ENCODE results near the gene REN. TPM values are rescaled to one million over a fixed set of nuclear protein-coding genes. Genes with fewer than 3 reads are reported as not detected.

REN gene
- total and polyA plus RNA-seq, 2 of the 8 experiments (the other 6 are each of a cell fraction or from before 2014, with no cell fraction given) = 0.05 TPM; not detected in 1

GRCh38 chr1:204171751-204172178, 5.6 kb upstream of the REN start:
- Histone ChIP-seq H3K9me3 (ENCODE audit: insufficient read depth in 2 of 2, low read depth in 1 of 2, low read length in 1 of 2) (peaks cover 18 to 25% of the 10 kb centered on the region in 2 experiments), H4K91ac (replicated peaks; ENCODE audit: insufficient read length, low read length) (no peak overlapping the region), H2AK5ac (ENCODE audit: low read depth, low read length) (no peak overlapping the region), H3K9ac (replicated peaks in 1 of 4; ENCODE audit: extremely low read depth in 1 of 4, low read depth in 3 of 4, low read length in 3 of 4) (no peak overlapping the region), H4K8ac (ENCODE audit: extremely low read depth, insufficient read depth, low read length) (no peak overlapping the region), H2BK12ac (ENCODE audit: low read depth, low read length) (no peak overlapping the region), H3K36me3 (ENCODE audit: control insufficient read depth in 2 of 4, insufficient read depth in 4 of 4, low read length in 3 of 4) (no peaks in the 10 kb centered on the region; a peak in 1 of 8 replicates), H3K4me3 (ENCODE audit: extremely low read depth in 1 of 4, insufficient read depth in 2 of 4, low read depth in 3 of 4, low read length in 4 of 4) (no peak overlapping the region), H3K56ac (replicated peaks; ENCODE audit: insufficient read length, low read depth, low read length) (no peak overlapping the region), H3K27ac (ENCODE audit: low read depth, low read length) (no peak overlapping the region), H3K14ac (ENCODE audit: insufficient read length) (no peak overlapping the region), H3K4me2 (ENCODE audit: insufficient read depth in 1 of 2, low read depth in 2 of 2, low read length in 2 of 2) (no peak overlapping the region), H3K4me1 (replicated peaks in 1 of 4; ENCODE audit: control insufficient read depth in 3 of 4, insufficient read depth in 4 of 4, low read length in 3 of 4) (no peaks in the 10 kb centered on the region), H3K4ac (replicated peaks; ENCODE audit: insufficient read length, low read depth, low read length) (no peak overlapping the region), H3K27me3 (replicated peaks in 1 of 4; ENCODE audit: control insufficient read depth in 3 of 4, extremely low read depth in 1 of 4, insufficient read depth in 3 of 4, low read length in 3 of 4) (0 out of 7 replicates have a peak, but pooled peaks cover 0 to 2% (median 0%) of the 10 kb centered on the region in 4 experiments), H2BK120ac (replicated peaks; ENCODE audit: low read depth, low read length) (no peak overlapping the region), H3K79me2 (ENCODE audit: control insufficient read depth in 1 of 2, insufficient read depth in 2 of 2, low read length in 2 of 2) (no peaks in the 10 kb centered on the region), H3K79me1 (ENCODE audit: low read depth, low read length) (no peaks in the 10 kb centered on the region), H3K18ac (ENCODE audit: extremely low read depth, low read length) (no peak overlapping the region), H2BK15ac (ENCODE audit: low read length) (no peak overlapping the region), H2BK5ac (ENCODE audit: low read depth, low read length) (no peak overlapping the region), H4K5ac (ENCODE audit: insufficient read length, low read depth, low read length) (no peak overlapping the region), H2AFZ (ENCODE audit: low read length) (no peak overlapping the region), H4K20me1 (replicated peaks in 1 of 2; ENCODE audit: control insufficient read depth in 1 of 2, insufficient read depth in 2 of 2, low read length in 2 of 2) (no peaks in the 10 kb centered on the region), H2BK20ac (ENCODE audit: low read length) (no peak overlapping the region), H3K23me2 (ENCODE audit: low read depth, low read length) (no peaks in the 10 kb centered on the region), H3K23ac (ENCODE audit: insufficient read length) (no peak overlapping the region)
- ChIA-PET CTCF (ENCODE audit: partially characterized antibody) (interaction anchor here (0.7 to 10.6 kb wide), 7 partner anchors 11 to 199 kb away, joined by 3 to 106 read pairs (median 3); no protein-coding TSS in a partner anchor), POLR2A (ENCODE audit: partially characterized antibody) (no interaction called here)
- FAIRE-seq (no peak), DNase-seq (ENCODE audit: low read depth in 1 of 2, low spot score in 2 of 2) (no peak)
- TF ChIP-seq SAP30 (IDR thresholded peaks at IDR 0.05; ENCODE audit: insufficient read depth, insufficient replicate concordance, low read length) (no peak), HDAC6 (IDR thresholded peaks at IDR 0.05; ENCODE audit: low read depth, low read length) (no peak), KDM5A (IDR thresholded peaks at IDR 0.05; ENCODE audit: low read length) (no peak), CTCF (IDR thresholded peaks at IDR 0.05; ENCODE audit: control extremely low read depth in 1 of 3, insufficient read depth in 1 of 3, low read depth in 1 of 3, low read length in 3 of 3) (no peak), POU5F1 (IDR thresholded peaks at IDR 0.05; ENCODE audit: low read depth, low read length) (no peak), CEBPB (IDR thresholded peaks at IDR 0.05; ENCODE audit: low read depth, low read length) (no peak), CREB1 (IDR thresholded peaks at IDR 0.05) (no peak), CTBP2 (IDR thresholded peaks at IDR 0.05; ENCODE audit: borderline replicate concordance, insufficient read depth, insufficient read length, low read length) (no peak), MAFK (IDR thresholded peaks at IDR 0.05; ENCODE audit: low read depth, low read length) (no peak), POLR2AphosphoS5 (IDR thresholded peaks at IDR 0.05; ENCODE audit: low read depth, low read length) (no peak), EGR1 (IDR thresholded peaks at IDR 0.05; ENCODE audit: borderline replicate concordance, low read depth, low read length) (no peak)
- 75% methylated on average over 4 of the region's 4 CpGs; no CpG with 5 or more reads in 1 of the 2 experiments for WGBS, 2 experiments (ENCODE audit: extremely low coverage in 1 of 2, insufficient coverage in 1 of 2, insufficient read length in 1 of 2, insufficient replicate concordance in 2 of 2, low coverage in 1 of 2, low lambda C conversion rate in 2 of 2, missing lambda C conversion rate in 1 of 2)
